ENCODE measurements around the gene NSUN7. TPM values are rescaled to one million over a fixed set of nuclear protein-coding genes. Genes with fewer than 3 reads are reported as not detected.

Gene NSUN7
- total RNA-seq, 3 donors from 2014 or later (not counting 1 experiment from before 2014, with no cell fraction given), result 0.14 to 0.23 TPM; not detected in 1

GRCh38 chr4:40857956-40858355, 108.2 kb downstream of the NSUN7 start:
- intact Hi-C loops (cut with micrococcal nuclease), result no loop called here
- DNase-seq (no peak), ATAC-seq (no peak)
- Mint-ChIP-seq H3K27ac (no peak overlapping the region), H3K36me3 (no peaks in the 10 kb centered on the region), H3K4me3 (no peak overlapping the region), H3K9me3 (no peaks in the 10 kb centered on the region), H3K27me3 (ENCODE audit: low read depth in 2 of 2) (peaks cover 22 to 33% of the 10 kb centered on the region in 2 donors), H3K4me1 (peaks cover 14 to 16% of the 10 kb centered on the region in 2 donors)
- 49% methylated on average over 2 of the region's 2 CpGs for WGBS (ENCODE audit: insufficient coverage)
- Histone ChIP-seq H3K9me3 (ENCODE audit: control insufficient read depth, insufficient read depth, low read length) (no peaks in the 10 kb centered on the region), H3K4me3 (ENCODE audit: low read length) (no peak overlapping the region), H3K27ac (ENCODE audit: low read length) (no peak overlapping the region), H3K36me3 (ENCODE audit: control insufficient read depth, insufficient read depth, low read length) (no peaks in the 10 kb centered on the region), H3K4me1 (ENCODE audit: control insufficient read depth, insufficient read depth, low read length) (peaks cover 6% of the 10 kb centered on the region), H3K27me3 (ENCODE audit: control insufficient read depth, insufficient read depth, low read length) (peaks cover 5% of the 10 kb centered on the region)
- TF ChIP-seq CTCF (IDR thresholded peaks at IDR 0.05), result no peak

- Histone ChIP-seq H3K27me3 (ENCODE audit: control insufficient read depth, insufficient read depth, low read length) (peaks cover 5% of the 10 kb centered on the region), H3K27ac (ENCODE audit: low read length) (no peak overlapping the region), H3K36me3 (ENCODE audit: control insufficient read depth, insufficient read depth, low read length) (no peaks in the 10 kb centered on the region), H3K4me1 (ENCODE audit: control insufficient read depth, insufficient read depth, low read length) (peaks cover 6% of the 10 kb centered on the region), H3K9me3 (ENCODE audit: control insufficient read depth, insufficient read depth, low read length) (no peaks in the 10 kb centered on the region), H3K4me3 (ENCODE audit: low read length) (no peak overlapping the region)
- ATAC-seq, result no peak
- peaks cover 22 to 29% of the 10 kb centered on the region in 2 donors for H3K27me3 Mint-ChIP-seq (ENCODE audit: low read depth in 2 of 2)
- intact Hi-C loops (cut with micrococcal nuclease), result no loop called here
- no peak overlapping the region for H3K27ac Mint-ChIP-seq
- H3K4me1 Mint-ChIP-seq, result peaks cover 14 to 16% of the 10 kb centered on the region in 2 donors
- H3K4me3 Mint-ChIP-seq, result no peak overlapping the region
- H3K9me3 Mint-ChIP-seq, result no peaks in the 10 kb centered on the region
- DNase-seq, result no peak
- H3K36me3 Mint-ChIP-seq, result no peaks in the 10 kb centered on the region
- TF ChIP-seq CTCF (IDR thresholded peaks at IDR 0.05), result no peak
- 71% methylated on average over 2 of the region's 2 CpGs for WGBS (ENCODE audit: insufficient coverage)
Observed at GRCh38 chr4:40858962-40859361, 109.2 kb downstream of the NSUN7 start.

Other genes starting within 250 kb of the NSUN7 start
- 1 to 10 TPM; 2.0 to 7.7 (median 3.9) TPM for gene RBM47, start 120.1 kb upstream of the NSUN7 start, total RNA-seq